Trophoblast cell (in vitro differentiated cells and primary cell): ENCODE data around the gene P2RY4.
"Not testable (repeated sequence)": the region's sequence is repeated elsewhere in the genome, so short reads cannot be mapped to it uniquely, and the experiment has no call there.

Source experiments
- DNase-seq, 2 donors: peaks; one replicate each; pipeline ENCODE4 v3.0.0-alpha.2; 2016
- H2AFZ ChIP-seq: 2 replicates; pipeline ENCODE4 v1.6.1; 2013; ENCODE audit warnings: low read length, moderate library complexity, mild to moderate bottlenecking; ENCODE audit not compliant: insufficient read depth, poor library complexity
- H2AK5ac ChIP-seq: 2 replicates; pipeline ENCODE4 v1.6.1; 2013; ENCODE audit warnings: mild to moderate bottlenecking, low read length
- H2BK120ac ChIP-seq: 2 replicates; pipeline ENCODE4 v1.6.1; 2013; ENCODE audit warnings: low read length, mild to moderate bottlenecking, moderate library complexity; ENCODE audit not compliant: insufficient read depth, poor library complexity
- H2BK12ac ChIP-seq: 2 replicates; pipeline ENCODE4 v1.6.1; 2013; ENCODE audit warnings: mild to moderate bottlenecking, low read length, moderate library complexity
- H2BK5ac ChIP-seq: 2 replicates; pipeline ENCODE4 v1.6.1; 2013; ENCODE audit warnings: low read length, low read depth, moderate library complexity, mild to moderate bottlenecking; ENCODE audit not compliant: poor library complexity
- H3K14ac ChIP-seq: 2 replicates; pipeline ENCODE4 v1.6.1; 2013; ENCODE audit warnings: mild to moderate bottlenecking, low read length
- H3K18ac ChIP-seq: 2 replicates; pipeline ENCODE4 v1.6.1; 2013; ENCODE audit warnings: mild to moderate bottlenecking, low read length
- H3K23ac ChIP-seq: 2 replicates; pipeline ENCODE4 v1.6.1; 2013; ENCODE audit warnings: low read length
- H3K27ac ChIP-seq: 2 replicates; pipeline ENCODE4 v1.5.1; 2013; ENCODE audit warnings: low read depth, mild to moderate bottlenecking, inconsistent platforms, low read length, moderate library complexity
- H3K27me3 ChIP-seq: 2 replicates; pipeline ENCODE4 v1.6.1; 2013; ENCODE audit warnings: inconsistent platforms, mild to moderate bottlenecking, low read length, moderate library complexity; ENCODE audit not compliant: insufficient read depth
- H3K36me3 ChIP-seq, 2 experiments: 1 replicate in 1 of 2; 2 replicates in 1 of 2; pipeline ENCODE4 v1.6.1; 2013; ENCODE audit warnings: low read length in 2 of 2, mild to moderate bottlenecking in 2 of 2, moderate library complexity in 1 of 2; ENCODE audit not compliant: insufficient read depth in 2 of 2, control insufficient read depth in 1 of 2
- H3K4ac ChIP-seq: 2 replicates; pipeline ENCODE4 v1.6.1; 2013; ENCODE audit warnings: low read depth, mild to moderate bottlenecking, low read length, moderate library complexity
- H3K4me1 ChIP-seq, 2 experiments: 1 replicate in 1 of 2; 2 replicates in 1 of 2; pipeline ENCODE4 v1.6.1; 2013; ENCODE audit warnings: low read length in 2 of 2, mild to moderate bottlenecking in 2 of 2, moderate library complexity in 1 of 2; ENCODE audit not compliant: insufficient read depth in 2 of 2, control insufficient read depth in 1 of 2
- H3K4me2 ChIP-seq: 2 replicates; pipeline ENCODE4 v1.6.1; 2013; ENCODE audit warnings: inconsistent platforms, mild to moderate bottlenecking, low read length, moderate library complexity
- H3K4me3 ChIP-seq: 2 replicates; pipeline ENCODE4 v1.5.1; 2013; ENCODE audit warnings: mild to moderate bottlenecking, low read depth, low read length, inconsistent platforms
- H3K79me1 ChIP-seq: one replicate; pipeline ENCODE4 v1.6.1; 2013; ENCODE audit warnings: low read length
- H3K79me2 ChIP-seq: 2 replicates; pipeline ENCODE4 v1.6.1; 2013; ENCODE audit warnings: low read length, mild to moderate bottlenecking; ENCODE audit not compliant: control insufficient read depth, insufficient read depth, poor library complexity
- H3K9ac ChIP-seq: 2 replicates; pipeline ENCODE4 v1.6.1; 2013; ENCODE audit warnings: mild to moderate bottlenecking, low read length
- H3K9me3 ChIP-seq: 2 replicates; pipeline ENCODE4 v1.6.1; 2013; ENCODE audit warnings: low read depth, mild to moderate bottlenecking, control low read depth, inconsistent platforms, low read length; ENCODE audit not compliant: insufficient read depth
- H4K12ac ChIP-seq: 2 replicates; pipeline ENCODE4 v1.6.1; 2013; ENCODE audit warnings: low read depth, mild to moderate bottlenecking, low read length, moderate library complexity
- H4K8ac ChIP-seq: 2 replicates; pipeline ENCODE4 v1.6.1; 2013; ENCODE audit warnings: low read depth, mild to moderate bottlenecking, low read length, moderate library complexity
- H4K91ac ChIP-seq: one replicate; pipeline ENCODE4 v1.6.1; 2013; ENCODE audit warnings: low read depth, mild to moderate bottlenecking, low read length, moderate library complexity
- WGBS: extraction: QIAGEN DNeasy Blood & Tissue Kit; methylation state at CpG from one replicate; pipeline ENCODE4 v1.1.7; 2013; ENCODE audit warnings: missing lambda C conversion rate; ENCODE audit not compliant: insufficient read length, insufficient coverage; ENCODE audit errors: extremely low coverage; 5-methylcytosine and 5-hydroxymethylcytosine counted together

The P2RY4 gene

DNA sequence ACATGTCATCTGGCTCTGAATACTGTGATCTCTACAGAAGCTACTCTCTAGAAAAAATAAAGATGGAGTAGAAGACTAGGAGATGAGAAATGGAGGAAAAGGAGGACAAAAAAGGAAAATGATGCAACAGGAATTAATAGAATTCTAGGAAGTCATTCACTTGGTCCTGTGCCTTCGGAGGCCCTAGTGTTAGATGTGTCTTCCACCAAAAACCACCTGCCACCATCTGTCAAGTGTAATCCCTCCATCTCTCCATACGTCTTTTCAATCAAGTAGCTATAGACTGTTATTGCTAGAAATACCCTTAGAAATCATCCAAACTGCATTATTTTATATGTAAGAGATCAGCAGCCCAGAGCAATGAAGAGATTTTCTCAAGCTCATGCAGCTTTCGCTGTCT, 19.1 kb upstream of the P2RY4 start:
- Histone ChIP-seq H2AK5ac (no peak overlapping the region), H3K27me3 (no peaks in the 10 kb centered on the region), H3K4me2 (no peak overlapping the region), H3K4ac (no peak overlapping the region), H3K9ac (no peak overlapping the region), H2AFZ (no peak overlapping the region), H3K79me1 (no peaks in the 10 kb centered on the region), H3K14ac (no peak overlapping the region), H3K18ac (no peak overlapping the region), H3K23ac (no peak overlapping the region), H3K27ac (no peak overlapping the region), H4K12ac (no peak overlapping the region), H3K9me3 (no peaks in the 10 kb centered on the region), H2BK12ac (no peak overlapping the region), H4K91ac (no peak overlapping the region), H2BK5ac (no peak overlapping the region), H3K36me3 (no peaks in the 10 kb centered on the region), H3K4me3 (no peak overlapping the region), H2BK120ac (no peak overlapping the region), H3K4me1 (no peaks in the 10 kb centered on the region), H3K79me2 (no peaks in the 10 kb centered on the region), H4K8ac (no peak overlapping the region)
- DNase-seq = no peak
- no CpG with 5 or more reads among the region's 3 CpGs for WGBS

DNA sequence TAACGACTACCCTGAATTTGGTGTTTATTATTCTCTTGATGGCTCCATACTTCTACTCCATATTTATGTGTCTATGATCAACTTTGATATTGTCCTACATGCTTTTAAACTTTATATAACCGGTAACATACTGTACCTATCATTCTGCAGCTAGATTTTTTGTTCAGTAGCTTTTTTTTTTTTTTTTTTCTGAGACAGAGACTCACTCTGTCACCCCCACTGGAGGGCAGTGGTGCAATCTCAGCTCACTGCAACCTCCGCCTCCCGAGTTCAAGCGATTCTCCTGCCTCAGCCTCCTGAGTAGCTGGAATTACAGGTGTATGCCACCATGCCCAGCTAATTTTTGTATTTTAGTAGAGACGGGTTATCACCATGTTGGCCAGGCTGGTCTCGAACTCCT, 14.0 kb upstream of the P2RY4 start:
- H4K12ac ChIP-seq, H4K91ac ChIP-seq, H3K18ac ChIP-seq, H3K4ac ChIP-seq, H3K27me3 ChIP-seq, H3K27ac ChIP-seq, H3K4me2 ChIP-seq, H3K4me3 ChIP-seq, H4K8ac ChIP-seq, H2BK120ac ChIP-seq, H2BK5ac ChIP-seq, H2BK12ac ChIP-seq, H3K23ac ChIP-seq, H3K14ac ChIP-seq, H2AK5ac ChIP-seq, H3K9ac ChIP-seq, H3K9me3 ChIP-seq, H3K79me1 ChIP-seq, H2AFZ ChIP-seq, DNase-seq, H3K36me3 ChIP-seq, H3K4me1 ChIP-seq, H3K79me2 ChIP-seq: not testable (repeated sequence)
- no CpG with 5 or more reads among the region's 7 CpGs for WGBS

DNA sequence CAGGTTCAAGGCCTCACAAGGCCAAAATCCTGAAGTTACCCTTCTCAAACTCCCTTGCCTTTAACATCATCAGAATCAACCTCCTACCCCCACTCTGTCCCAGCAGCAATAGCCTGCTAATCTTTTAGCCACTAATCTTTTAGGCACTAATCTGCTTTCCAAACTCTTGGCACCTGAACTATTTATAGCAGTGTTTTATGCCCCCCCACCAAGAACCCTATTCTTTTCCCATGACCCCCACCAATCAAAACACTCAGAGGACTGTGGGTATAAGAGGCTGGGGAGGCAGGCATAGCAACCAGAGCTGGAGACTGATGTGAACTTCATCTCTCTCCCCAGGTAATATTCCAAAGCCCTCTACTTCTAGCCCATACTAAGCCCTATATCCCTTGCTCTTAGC, 8.0 kb upstream of the P2RY4 start, which contains the start of gene ARR3:
TSS of gene ARR3 (plus strand) at position 301 of the 400 bp plus-strand sequence. CDS start 1,052 bp downstream, outside the sequence.
- Histone ChIP-seq H3K14ac (no peak within 1 kb of the TSS), H4K12ac (no peak within 1 kb of the TSS), H3K9me3 (no peaks in the 10 kb centered on the region), H3K27ac (no peak within 1 kb of the TSS), H3K79me2 (no peaks in the 10 kb centered on the region), H4K91ac (no peak within 1 kb of the TSS), H2BK120ac (no peak within 1 kb of the TSS), H3K36me3 (no peaks in the 10 kb centered on the region), H3K4me2 (no peak within 1 kb of the TSS), H2AK5ac (no peak within 1 kb of the TSS), H3K18ac (no peak within 1 kb of the TSS), H3K4me1 (no peaks in the 10 kb centered on the region), H3K23ac (no peak within 1 kb of the TSS), H3K4me3 (no peak within 1 kb of the TSS), H3K4ac (no peak within 1 kb of the TSS), H3K79me1 (no peaks in the 10 kb centered on the region), H4K8ac (no peak within 1 kb of the TSS), H2BK5ac (no peak within 1 kb of the TSS), H2BK12ac (no peak within 1 kb of the TSS), H2AFZ (no peak within 1 kb of the TSS), H3K27me3 (no peaks in the 10 kb centered on the region), H3K9ac (no peak within 1 kb of the TSS)
- DNase-seq = no peak

DNA sequence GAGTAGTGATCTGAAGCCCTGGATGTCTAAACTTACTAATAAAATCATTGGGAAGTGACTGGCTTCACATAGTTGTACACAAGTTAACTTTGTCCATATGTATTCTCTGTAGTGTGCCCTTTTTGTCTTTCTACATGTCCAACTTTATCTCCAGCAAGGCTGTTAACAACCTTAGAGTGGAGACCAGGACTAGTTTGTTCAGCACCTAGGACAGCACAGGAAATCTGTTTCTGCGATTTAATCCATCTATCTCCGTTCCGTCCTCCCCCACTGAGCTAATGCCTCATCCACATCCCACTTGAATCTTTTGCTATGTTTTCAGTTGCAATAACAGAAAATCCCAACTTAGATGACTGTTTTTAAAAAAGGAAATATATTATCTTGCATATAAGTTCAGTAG, 4.8 kb upstream of the P2RY4 start:
- Histone ChIP-seq H2AFZ (no peak overlapping the region), H2BK120ac (no peak overlapping the region), H4K8ac (no peak overlapping the region), H3K18ac (no peak overlapping the region), H3K27me3 (no peaks in the 10 kb centered on the region), H3K79me1 (no peaks in the 10 kb centered on the region), H3K14ac (no peak overlapping the region), H3K4me1 (no peaks in the 10 kb centered on the region), H3K23ac (no peak overlapping the region), H2AK5ac (no peak overlapping the region), H3K4me2 (no peak overlapping the region), H3K79me2 (no peaks in the 10 kb centered on the region), H3K9me3 (no peaks in the 10 kb centered on the region), H3K27ac (no peak overlapping the region), H4K91ac (no peak overlapping the region), H2BK5ac (no peak overlapping the region), H2BK12ac (no peak overlapping the region), H3K4ac (no peak overlapping the region), H3K9ac (no peak overlapping the region), H4K12ac (no peak overlapping the region), H3K4me3 (no peak overlapping the region), H3K36me3 (no peaks in the 10 kb centered on the region)
- WGBS = no CpG with 5 or more reads among the region's 3 CpGs
- DNase-seq = no peak
